Breast epithelium (tissue), 4 donors: Measurements from ENCODE around the gene PRIMA1. TPM values are rescaled to one million over a fixed set of nuclear protein-coding genes. Genes with fewer than 3 reads are reported as not detected.

Experiments used
- DNase-seq, 2 donors: peaks; one replicate each; pipeline ENCODE4 v3.0.0-alpha.2; 2019; ENCODE audit warnings: low spot score in 2 of 2
- H3K27ac ChIP-seq, 2 donors: fragments of 200-600 bp; sonication (generic) in 1 of 2; one replicate each; pipeline ENCODE4 v1.5.1; 2016 to 2019; ENCODE audit warnings: mild to moderate bottlenecking in 1 of 2
- H3K27me3 ChIP-seq, 2 donors: fragments of 200-600 bp; sonication (generic) in 1 of 2; one replicate each; pipeline versions ENCODE4 v1.5.1 to v1.6.0; 2017 to 2019; ENCODE audit warnings: control low read depth in 1 of 2, mild to moderate bottlenecking in 1 of 2
- H3K36me3 ChIP-seq: fragments of 200-600 bp; one replicate; pipeline ENCODE4 v1.5.1; 2019
- H3K4me1 ChIP-seq, 2 donors: fragments of 200-600 bp; sonication (generic); one replicate each; pipeline ENCODE4 v1.5.1; 2016 to 2019; ENCODE audit warnings: control low read depth in 1 of 2
- H3K4me3 ChIP-seq, 3 donors: fragments of 200-600 bp; sonication (generic); 1 replicate in 2 of 3; 2 replicates in 1 of 3; pipeline ENCODE4 v1.5.1; 2016 to 2019; ENCODE audit warnings: mild to moderate bottlenecking in 3 of 3, moderate library complexity in 2 of 3
- H3K9me3 ChIP-seq, 2 donors: fragments of 200-600 bp; sonication (generic) in 1 of 2; one replicate each; pipeline ENCODE4 v1.5.1; 2016 to 2019; ENCODE audit warnings: control low read depth in 1 of 2
- CTCF ChIP-seq, 3 donors: fragments of 450-650 bp; IDR thresholded peaks; one replicate each; pipeline ENCODE4 v1.5.1; 2016 to 2017; ENCODE audit warnings: antibody characterized with exemption in 3 of 3, mild to moderate bottlenecking in 3 of 3, moderate library complexity in 3 of 3
- POLR2A ChIP-seq: fragments of 450-650 bp; IDR thresholded peaks from one replicate; pipeline ENCODE4 v1.6.1; 2016; ENCODE audit warnings: antibody characterized with exemption, mild to moderate bottlenecking, moderate library complexity
- POLR2AphosphoS5 ChIP-seq, 3 donors: sonication (generic); formaldehyde crosslinking; IDR thresholded peaks; one replicate each; pipeline ENCODE4 v1.6.1; 2017; ENCODE audit warnings: antibody characterized with exemption in 3 of 3
- intact Hi-C: fragments of 100-400 bp; cut with DNase I; formaldehyde crosslinking; loops from one replicate; pipeline ENCODE4 v1.15.1; 2023; ENCODE audit warnings: low total_unique reads
- total RNA-seq, 3 donors: library from RNA; depleted of rRNA; stranded (reverse); fragments of >200 nt; gene quantifications; one replicate each; pipeline ENCODE4 v1.1.0, GENCODE V29; 2016

Gene PRIMA1
- total RNA-seq, 3 donors from 2014 or later: 0.98 to 2.1 (median 1.3) TPM

GRCh38 chr14:93748208-93749075 lies 39.8 kb downstream of the PRIMA1 start:
- Histone ChIP-seq H3K4me1 (no peaks in the 10 kb centered on the region), H3K27me3 (no peaks in the 10 kb centered on the region), H3K4me3 (no peak overlapping the region), H3K36me3 (no peaks in the 10 kb centered on the region), H3K9me3 (no peaks in the 10 kb centered on the region), H3K27ac (no peak overlapping the region)
- DNase-seq: no peak
- TF ChIP-seq POLR2A: no peak
- no peak for TF ChIP-seq POLR2AphosphoS5 (IDR thresholded peaks at IDR 0.05)
- no peak for TF ChIP-seq CTCF (IDR thresholded peaks at IDR 0.05)
- intact Hi-C loops: no loop called here

DNA sequence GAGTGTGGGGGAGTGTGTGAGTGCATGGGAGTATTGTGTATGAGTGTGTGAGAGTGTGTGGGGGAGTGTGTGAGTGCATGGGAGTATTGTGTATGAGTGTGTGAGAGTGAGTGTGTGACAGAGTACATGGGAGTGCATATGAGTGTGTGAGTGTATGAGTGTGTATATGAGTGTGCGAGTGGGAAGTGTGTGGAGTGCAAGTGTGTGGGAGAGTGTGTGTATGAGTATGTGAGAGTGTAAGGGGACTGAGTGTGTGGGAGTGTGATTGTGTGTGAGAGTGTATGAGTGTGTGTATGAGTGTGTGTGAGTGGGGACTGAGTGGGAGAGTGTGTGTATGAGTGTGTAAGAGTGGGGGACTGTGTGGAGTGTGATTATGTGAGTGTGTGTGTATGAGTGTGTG lies 40.7 kb downstream of the PRIMA1 start:
- no peak for TF ChIP-seq POLR2AphosphoS5 (IDR thresholded peaks at IDR 0.05)
- TF ChIP-seq CTCF (IDR thresholded peaks at IDR 0.05): no peak
- no peak for TF ChIP-seq POLR2A
- H3K4me1 ChIP-seq: no peaks in the 10 kb centered on the region
- no peaks in the 10 kb centered on the region for H3K27me3 ChIP-seq
- H3K9me3 ChIP-seq: no peaks in the 10 kb centered on the region
- H3K4me3 ChIP-seq: no peak overlapping the region
- intact Hi-C loops: no loop called here
- no peaks in the 10 kb centered on the region for H3K36me3 ChIP-seq
- no peak for DNase-seq
- no peak overlapping the region for H3K27ac ChIP-seq

GRCh38 chr14:93747102-93747501 lies 41.2 kb downstream of the PRIMA1 start:
- TF ChIP-seq CTCF (IDR thresholded peaks at IDR 0.05): no peak
- no peak for TF ChIP-seq POLR2AphosphoS5 (IDR thresholded peaks at IDR 0.05)
- no peak for TF ChIP-seq POLR2A
- H3K36me3 ChIP-seq: no peaks in the 10 kb centered on the region
- intact Hi-C loops: no loop called here
- no peaks in the 10 kb centered on the region for H3K27me3 ChIP-seq
- no peak for DNase-seq
- no peaks in the 10 kb centered on the region for H3K4me1 ChIP-seq
- H3K27ac ChIP-seq: no peak overlapping the region
- H3K4me3 ChIP-seq: no peak overlapping the region
- no peaks in the 10 kb centered on the region for H3K9me3 ChIP-seq

DNA sequence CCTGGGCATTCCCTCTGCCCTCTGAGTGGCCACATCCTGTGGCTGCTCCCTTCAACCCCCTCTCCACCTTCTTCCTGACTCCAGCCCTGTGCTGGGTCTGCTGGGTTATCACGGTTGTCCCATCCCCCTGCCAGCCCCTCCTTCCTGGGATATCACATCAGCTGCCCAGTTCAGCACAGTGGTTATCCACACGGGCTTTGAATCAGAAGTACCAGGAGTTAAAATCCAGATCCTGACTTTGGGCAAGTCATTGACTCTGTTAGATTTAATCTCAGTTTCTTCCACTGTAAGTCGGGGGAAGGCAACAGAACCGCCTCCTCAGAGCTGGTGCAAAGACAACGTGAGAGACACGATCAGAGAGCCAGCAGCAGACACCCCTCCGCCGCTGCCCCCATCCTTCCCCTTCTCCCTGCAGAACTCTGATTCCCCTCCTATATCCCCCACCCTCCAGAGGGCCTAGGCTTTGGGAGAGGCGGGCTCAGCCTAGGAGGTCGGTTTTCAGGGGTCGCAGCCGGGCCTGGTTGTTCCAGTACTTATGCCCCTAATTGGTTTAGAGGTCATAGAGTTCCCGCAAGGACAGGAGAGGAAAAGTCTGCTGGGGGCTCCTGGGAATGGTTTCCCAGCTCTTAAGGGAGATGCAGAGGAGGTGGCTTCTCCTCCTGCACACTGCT lies 42.5 kb downstream of the PRIMA1 start:
- no peaks in the 10 kb centered on the region for H3K36me3 ChIP-seq
- H3K27ac ChIP-seq: no peak overlapping the region
- no peaks in the 10 kb centered on the region for H3K4me1 ChIP-seq
- intact Hi-C loops: no loop called here
- no peaks in the 10 kb centered on the region for H3K9me3 ChIP-seq
- no peaks in the 10 kb centered on the region for H3K27me3 ChIP-seq
- DNase-seq: no peak
- H3K4me3 ChIP-seq: no peak overlapping the region
- TF ChIP-seq CTCF (IDR thresholded peaks at IDR 0.05) (no peak), POLR2AphosphoS5 (IDR thresholded peaks at IDR 0.05) (no peak), POLR2A (no peak)

DNA sequence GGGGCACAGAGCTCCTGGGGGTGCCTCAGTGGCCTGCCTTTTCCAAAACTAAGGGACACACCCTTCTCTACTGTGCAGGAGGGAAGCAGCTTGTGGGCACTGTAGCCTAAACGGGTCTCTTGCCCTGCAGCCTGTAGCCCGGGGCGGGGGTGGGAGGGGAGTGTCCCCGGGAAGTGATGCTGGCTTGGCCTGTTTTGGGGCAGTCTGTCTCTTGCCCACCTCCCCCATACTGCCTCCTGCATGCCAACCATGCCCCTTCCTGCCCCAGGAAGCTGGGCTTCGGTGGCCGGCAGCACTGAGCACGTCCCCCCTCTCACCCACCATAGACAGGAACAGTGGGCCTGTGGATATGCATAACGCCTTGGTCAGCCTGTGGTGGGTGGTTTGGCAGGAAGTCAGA lies 43.4 kb downstream of the PRIMA1 start:
- Histone ChIP-seq H3K36me3 (no peaks in the 10 kb centered on the region), H3K27ac (no peak overlapping the region), H3K4me1 (no peaks in the 10 kb centered on the region), H3K4me3 (no peak overlapping the region), H3K27me3 (no peaks in the 10 kb centered on the region), H3K9me3 (no peaks in the 10 kb centered on the region)
- TF ChIP-seq POLR2A: no peak
- no peak for TF ChIP-seq CTCF (IDR thresholded peaks at IDR 0.05)
- TF ChIP-seq POLR2AphosphoS5 (IDR thresholded peaks at IDR 0.05): no peak
- DNase-seq: no peak
- intact Hi-C loops: no loop called here
